ENCODE data around the gene RDM1. TPM values are rescaled to one million over a fixed set of nuclear protein-coding genes. Genes with fewer than 3 reads are reported as not detected.

RDM1 gene
- total RNA-seq, 2 donors from 2014 or later, result not detected

GRCh38 chr17:35917519-35918213 lies 12.9 kb downstream of the RDM1 start:
- no peak overlapping the region for H3K4me3 ChIP-seq
- no peaks in the 10 kb centered on the region for H3K36me3 ChIP-seq (replicated peaks in 1 of 2; ENCODE audit: insufficient read depth in 1 of 2, low read depth in 2 of 2)
- no peaks in the 10 kb centered on the region for H3K27me3 ChIP-seq
- no peaks in the 10 kb centered on the region for H3K4me1 ChIP-seq
- intact Hi-C loops (cut with DNase I), result no loop called here
- ATAC-seq (no peak), DNase-seq (no peak)
- 90% methylated on average over 24 to 27 of the region's 29 CpGs for WGBS, 2 donors
- H3K27ac ChIP-seq, result no peak overlapping the region
- TF ChIP-seq CTCF (IDR thresholded peaks at IDR 0.05) (no peak), POLR2A (IDR thresholded peaks at IDR 0.05) (no peak)
- H3K9me3 ChIP-seq, result no peaks in the 10 kb centered on the region

- Histone ChIP-seq H3K27ac (no peak overlapping the region), H3K36me3 (replicated peaks in 1 of 2; ENCODE audit: insufficient read depth in 1 of 2, low read depth in 2 of 2) (no peaks in the 10 kb centered on the region), H3K4me3 (no peak overlapping the region), H3K4me1 (no peaks in the 10 kb centered on the region), H3K9me3 (no peaks in the 10 kb centered on the region), H3K27me3 (no peaks in the 10 kb centered on the region)
- TF ChIP-seq POLR2A (IDR thresholded peaks at IDR 0.05) (no peak), CTCF (IDR thresholded peaks at IDR 0.05) (no peak)
- 58 to 67% methylated on average over 1 to 3 of the region's 3 CpGs for WGBS, 2 donors
- intact Hi-C loops (cut with DNase I), result no loop called here
- DNase-seq (no peak), ATAC-seq (no peak)
Observed at GRCh38 chr17:35915153-35915964, 15.2 kb downstream of the RDM1 start.

- WGBS, 2 donors, result 71% methylated on average over 1 of the region's 1 CpG; no CpG with 5 or more reads in 1 of the 2 donors
- H3K27me3 ChIP-seq, result no peaks in the 10 kb centered on the region
- intact Hi-C loops (cut with DNase I), result no loop called here
- no peaks in the 10 kb centered on the region for H3K9me3 ChIP-seq
- no peaks in the 10 kb centered on the region for H3K4me1 ChIP-seq
- TF ChIP-seq POLR2A (IDR thresholded peaks at IDR 0.05) (no peak), CTCF (IDR thresholded peaks at IDR 0.05) (no peak)
- H3K4me3 ChIP-seq, result no peak overlapping the region
- no peak overlapping the region for H3K27ac ChIP-seq
- ATAC-seq (no peak), DNase-seq (no peak)
- no peaks in the 10 kb centered on the region for H3K36me3 ChIP-seq (replicated peaks in 1 of 2; ENCODE audit: insufficient read depth in 1 of 2, low read depth in 2 of 2)
Observed at GRCh38 chr17:35914354-35914753, 16.2 kb downstream of the RDM1 start.

GRCh38 chr17:35913609-35914008 lies 17.0 kb downstream of the RDM1 start:
- no peaks in the 10 kb centered on the region for H3K9me3 ChIP-seq
- ATAC-seq (no peak), DNase-seq (no peak)
- no peaks in the 10 kb centered on the region for H3K36me3 ChIP-seq (replicated peaks in 1 of 2; ENCODE audit: insufficient read depth in 1 of 2, low read depth in 2 of 2)
- H3K27me3 ChIP-seq, result no peaks in the 10 kb centered on the region
- H3K27ac ChIP-seq, result no peak overlapping the region
- no peak overlapping the region for H3K4me3 ChIP-seq
- intact Hi-C loops (cut with DNase I), result no loop called here
- no peak for TF ChIP-seq POLR2A (IDR thresholded peaks at IDR 0.05)
- TF ChIP-seq CTCF (IDR thresholded peaks at IDR 0.05), result no peak
- WGBS, 2 donors, result 76 to 81% methylated on average over 4 of the region's 4 CpGs
- no peaks in the 10 kb centered on the region for H3K4me1 ChIP-seq
